Epithelial cell of esophagus (primary cell): ENCODE data around the gene NFATC1.

ENCODE experiments used
- DNase-seq: peaks from one replicate; pipeline ENCODE4 v3.0.0; 2010; ENCODE audit warnings: low read depth
- H3K4me3 ChIP-seq: 2 replicates; pipeline ENCODE4 v1.5.1; 2011; ENCODE audit warnings: mild to moderate bottlenecking, low read length, control low read depth
- TF ChIP-seq, protein P1 (sequence below): IDR thresholded peaks from 2 replicates; pipeline ENCODE4 v1.5.1; 2011; ENCODE audit warnings: low read depth, mild to moderate bottlenecking, low read length, control low read depth, inconsistent platforms; ENCODE audit not compliant: insufficient read depth; ENCODE audit errors: missing control alignments

NFATC1 gene

DNA sequence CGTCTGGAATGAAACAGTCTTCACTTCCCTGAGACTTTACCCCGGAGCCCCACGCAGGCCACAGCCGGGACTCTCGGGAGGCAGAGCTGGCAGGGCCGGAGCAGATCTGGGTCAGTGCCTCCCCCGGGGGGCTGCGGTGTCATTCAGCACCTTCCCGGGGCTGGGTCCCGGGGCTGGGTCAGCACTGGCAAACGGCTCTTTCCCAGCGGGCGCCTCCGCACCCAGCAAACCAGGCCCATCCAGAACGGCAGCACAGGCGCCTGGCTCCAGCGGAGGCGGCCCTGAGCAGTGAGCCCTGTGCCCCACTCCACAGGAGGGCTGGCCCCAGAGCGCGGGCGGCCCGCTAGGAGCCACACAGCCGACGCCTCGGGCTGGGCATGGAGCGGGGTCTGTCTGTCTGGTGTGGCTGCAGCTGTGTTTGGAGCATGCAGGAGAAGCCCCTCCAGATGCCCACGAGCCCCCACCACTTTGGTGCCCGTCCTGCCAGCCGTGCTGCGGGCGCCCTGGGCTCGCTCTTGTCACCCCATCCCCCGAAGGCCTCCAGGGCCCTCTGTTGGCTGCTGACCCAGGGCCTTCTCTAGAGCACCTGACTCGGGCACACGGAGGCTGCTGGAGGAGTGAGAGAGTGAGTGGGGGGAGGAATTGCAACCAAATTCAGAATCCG lies 151.8 kb downstream of the NFATC1 start:
- H3K4me3 ChIP-seq = no peak overlapping the region
- TF ChIP-seq, protein P1, sequence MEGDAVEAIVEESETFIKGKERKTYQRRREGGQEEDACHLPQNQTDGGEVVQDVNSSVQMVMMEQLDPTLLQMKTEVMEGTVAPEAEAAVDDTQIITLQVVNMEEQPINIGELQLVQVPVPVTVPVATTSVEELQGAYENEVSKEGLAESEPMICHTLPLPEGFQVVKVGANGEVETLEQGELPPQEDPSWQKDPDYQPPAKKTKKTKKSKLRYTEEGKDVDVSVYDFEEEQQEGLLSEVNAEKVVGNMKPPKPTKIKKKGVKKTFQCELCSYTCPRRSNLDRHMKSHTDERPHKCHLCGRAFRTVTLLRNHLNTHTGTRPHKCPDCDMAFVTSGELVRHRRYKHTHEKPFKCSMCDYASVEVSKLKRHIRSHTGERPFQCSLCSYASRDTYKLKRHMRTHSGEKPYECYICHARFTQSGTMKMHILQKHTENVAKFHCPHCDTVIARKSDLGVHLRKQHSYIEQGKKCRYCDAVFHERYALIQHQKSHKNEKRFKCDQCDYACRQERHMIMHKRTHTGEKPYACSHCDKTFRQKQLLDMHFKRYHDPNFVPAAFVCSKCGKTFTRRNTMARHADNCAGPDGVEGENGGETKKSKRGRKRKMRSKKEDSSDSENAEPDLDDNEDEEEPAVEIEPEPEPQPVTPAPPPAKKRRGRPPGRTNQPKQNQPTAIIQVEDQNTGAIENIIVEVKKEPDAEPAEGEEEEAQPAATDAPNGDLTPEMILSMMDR = no peak
- DNase-seq = no peak

DNA sequence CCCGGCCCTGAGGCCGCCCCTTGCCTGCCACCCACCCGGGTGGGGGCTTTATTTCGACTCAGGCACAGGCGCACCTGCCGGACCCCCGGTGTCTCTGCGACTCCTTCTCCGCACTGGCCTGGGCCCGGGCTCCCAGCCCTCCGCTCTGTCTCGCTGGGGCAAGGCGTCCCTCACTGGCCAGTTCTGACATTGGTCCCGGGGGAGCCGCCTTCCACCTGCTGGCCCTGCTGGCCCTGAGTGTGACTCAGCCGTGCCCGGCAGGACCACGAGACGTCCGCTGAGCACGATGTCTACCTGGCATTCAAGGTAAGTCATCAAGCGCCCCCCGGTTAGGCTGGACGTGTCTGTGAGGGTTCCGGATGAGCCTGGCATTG lies 152.3 kb downstream of the NFATC1 start:
- no peak for DNase-seq
- H3K4me3 ChIP-seq = no peak overlapping the region
- TF ChIP-seq, protein P1 = no peak

DNA sequence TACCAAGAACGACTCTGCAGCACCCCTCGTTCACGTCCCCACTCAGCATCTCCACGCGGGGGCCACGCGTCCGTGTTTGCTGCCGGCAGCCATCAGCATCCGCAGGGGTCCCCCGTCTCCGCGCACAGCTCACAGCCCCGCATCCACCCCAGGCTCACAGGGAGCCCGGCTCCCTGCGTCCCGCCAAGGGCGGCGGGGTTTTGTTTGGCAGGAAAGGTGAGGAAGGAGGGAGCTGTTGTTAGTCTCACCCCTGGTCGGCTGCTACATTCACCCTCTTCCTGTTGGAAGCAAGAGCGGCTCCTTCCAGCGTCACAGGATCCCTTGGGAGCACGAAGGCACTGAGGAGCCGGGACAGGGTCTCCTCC lies 152.9 kb downstream of the NFATC1 start:
- no peak for DNase-seq
- TF ChIP-seq, protein P1 = no peak
- H3K4me3 ChIP-seq = no peak overlapping the region

DNA sequence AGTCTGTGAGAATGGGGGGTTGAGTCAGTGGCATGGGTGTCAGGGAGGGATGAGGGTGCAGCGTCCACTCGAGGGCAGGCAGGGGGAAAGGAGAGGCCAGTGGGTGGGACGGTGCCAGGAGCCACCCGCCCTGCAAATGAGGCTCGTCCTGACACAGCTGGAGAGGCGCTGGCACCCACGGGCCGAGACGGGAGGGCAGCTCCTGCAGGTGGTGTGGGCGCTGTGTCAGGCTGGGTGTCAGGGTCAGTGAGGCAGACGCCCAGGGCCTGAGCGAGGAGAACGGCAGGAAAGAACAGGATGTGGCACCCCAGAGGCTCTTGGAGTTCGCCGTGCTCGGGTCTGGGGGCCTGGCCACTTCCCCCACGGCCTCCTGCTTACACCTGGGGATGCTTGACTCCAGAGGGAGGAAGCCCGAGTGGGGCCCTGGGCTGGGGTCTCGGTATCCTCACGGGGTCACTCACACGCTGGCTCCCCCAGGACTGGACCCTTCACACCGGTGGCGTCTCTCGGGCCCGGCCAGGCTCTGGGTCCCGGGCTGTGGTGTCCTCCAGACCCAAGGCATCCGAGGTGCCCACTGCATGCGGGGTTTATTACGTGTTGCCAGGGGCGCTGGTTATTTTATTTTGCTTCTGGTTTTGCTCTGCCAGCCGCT lies 153.4 kb downstream of the NFATC1 start:
- TF ChIP-seq, protein P1 = no peak
- no peak overlapping the region for H3K4me3 ChIP-seq
- DNase-seq = no peak

DNA sequence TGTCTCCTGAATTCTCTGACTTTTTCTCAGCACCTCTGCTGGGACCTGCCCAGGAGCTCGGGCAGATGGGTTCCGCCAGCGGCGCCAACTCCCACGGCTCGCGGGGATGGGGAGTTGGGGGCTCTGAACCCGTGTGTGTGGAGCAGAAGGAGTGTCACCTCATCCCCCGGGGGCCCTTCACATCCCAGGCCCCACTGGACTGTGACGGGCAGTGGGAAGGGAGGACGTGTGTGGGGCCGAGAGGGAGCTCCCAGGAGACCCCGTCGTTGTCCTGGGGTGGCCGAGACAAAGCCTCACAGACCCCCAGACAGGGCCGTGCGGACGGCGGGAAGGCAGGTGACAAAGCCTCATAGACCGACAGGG lies 153.9 kb downstream of the NFATC1 start:
- TF ChIP-seq, protein P1 = no peak
- no peak for DNase-seq
- H3K4me3 ChIP-seq = no peak overlapping the region

DNA sequence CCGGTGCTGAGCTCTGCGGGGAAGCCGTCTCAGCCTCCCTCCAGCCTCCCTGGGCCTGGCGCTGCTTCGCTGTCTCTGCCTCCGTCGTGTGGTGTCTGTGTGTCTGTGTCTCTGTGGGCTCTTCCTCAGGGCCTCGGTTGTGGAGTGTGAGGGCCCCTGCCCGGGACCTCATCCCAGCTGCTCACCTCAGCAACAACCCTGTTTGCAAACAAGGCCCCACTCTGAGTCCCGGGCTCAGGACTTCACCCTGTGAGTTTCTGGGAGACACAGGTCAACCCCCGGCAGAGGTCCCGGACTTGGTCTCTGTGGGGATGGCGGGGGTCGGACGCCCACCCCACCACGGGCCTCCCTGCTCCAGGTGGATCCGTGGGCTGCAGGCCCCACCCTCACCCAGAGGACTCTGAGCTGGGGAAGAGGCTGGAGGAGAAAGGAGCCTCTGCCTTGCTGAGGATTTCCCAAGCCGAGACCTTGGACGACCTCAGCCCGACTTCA lies 156.5 kb downstream of the NFATC1 start:
- TF ChIP-seq, protein P1 = no peak
- DNase-seq = no peak

DNA sequence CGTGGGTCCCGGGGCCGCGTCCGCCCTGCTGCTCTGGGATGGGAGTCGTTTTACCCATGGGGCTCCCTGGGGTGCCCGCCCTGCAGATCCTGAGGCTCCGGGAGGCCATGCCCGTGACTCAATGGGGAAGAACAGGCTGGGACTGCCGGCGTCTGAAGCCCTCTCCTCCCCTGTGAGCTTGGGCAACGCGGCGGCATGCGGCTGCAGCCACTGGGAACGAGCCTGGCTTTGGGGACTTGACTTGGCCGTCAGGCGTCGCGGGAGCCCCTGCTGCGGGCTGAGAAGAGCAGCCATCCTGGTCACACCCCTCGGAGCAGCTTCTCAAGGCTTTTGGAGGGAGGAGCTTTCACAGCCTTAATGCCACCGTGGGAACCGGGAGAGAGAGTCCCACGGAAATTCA lies 157.0 kb downstream of the NFATC1 start:
- H3K4me3 ChIP-seq = no peak overlapping the region
- TF ChIP-seq, protein P1 = no peak
- no peak for DNase-seq

More for the DNA sequence above, 156.5 kb downstream of the NFATC1 start:
- no peak overlapping the region for H3K4me3 ChIP-seq
